B cell (primary cell): ENCODE results near the gene AQP10.

ENCODE experiments used
- EZH2 ChIP-seq: IDR thresholded peaks from 2 replicates; pipeline ENCODE4 v1.6.1; 2012; ENCODE audit warnings: borderline replicate concordance, low read depth, mild to moderate bottlenecking, moderate library complexity, low read length; ENCODE audit not compliant: insufficient read depth, poor library complexity, severe bottlenecking
- TF ChIP-seq, protein P1 (sequence below): fragments of 200-600 bp; IDR thresholded peaks from one replicate; pipeline ENCODE4 v1.8.0; 2022; ENCODE audit warnings: antibody characterized with exemption, mild to moderate bottlenecking

DNA sequence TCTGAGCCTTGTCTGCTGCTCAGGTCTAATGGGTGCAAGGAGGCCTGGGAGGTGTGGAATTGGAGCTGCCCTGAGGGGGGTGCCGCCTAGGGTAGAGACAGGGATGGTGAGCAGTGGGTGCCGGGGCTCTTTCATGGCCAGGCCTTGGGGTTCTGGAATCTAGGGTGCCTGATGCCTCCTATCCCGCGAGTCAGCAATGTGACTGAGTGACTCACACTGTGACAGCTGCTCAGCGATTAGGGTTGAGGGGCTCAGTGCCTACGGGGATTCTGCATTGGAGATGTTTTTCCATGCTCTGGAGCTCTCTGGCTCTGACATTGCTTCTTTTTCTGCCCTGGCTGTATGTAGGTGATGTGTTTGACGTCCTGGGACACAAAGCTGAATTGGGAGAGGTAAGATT is 21.2 kb downstream of the AQP10 start:
- TF ChIP-seq, protein P1, sequence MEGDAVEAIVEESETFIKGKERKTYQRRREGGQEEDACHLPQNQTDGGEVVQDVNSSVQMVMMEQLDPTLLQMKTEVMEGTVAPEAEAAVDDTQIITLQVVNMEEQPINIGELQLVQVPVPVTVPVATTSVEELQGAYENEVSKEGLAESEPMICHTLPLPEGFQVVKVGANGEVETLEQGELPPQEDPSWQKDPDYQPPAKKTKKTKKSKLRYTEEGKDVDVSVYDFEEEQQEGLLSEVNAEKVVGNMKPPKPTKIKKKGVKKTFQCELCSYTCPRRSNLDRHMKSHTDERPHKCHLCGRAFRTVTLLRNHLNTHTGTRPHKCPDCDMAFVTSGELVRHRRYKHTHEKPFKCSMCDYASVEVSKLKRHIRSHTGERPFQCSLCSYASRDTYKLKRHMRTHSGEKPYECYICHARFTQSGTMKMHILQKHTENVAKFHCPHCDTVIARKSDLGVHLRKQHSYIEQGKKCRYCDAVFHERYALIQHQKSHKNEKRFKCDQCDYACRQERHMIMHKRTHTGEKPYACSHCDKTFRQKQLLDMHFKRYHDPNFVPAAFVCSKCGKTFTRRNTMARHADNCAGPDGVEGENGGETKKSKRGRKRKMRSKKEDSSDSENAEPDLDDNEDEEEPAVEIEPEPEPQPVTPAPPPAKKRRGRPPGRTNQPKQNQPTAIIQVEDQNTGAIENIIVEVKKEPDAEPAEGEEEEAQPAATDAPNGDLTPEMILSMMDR, result no peak
- no peak for TF ChIP-seq EZH2
